Erythroblast (primary cell): Measurements from ENCODE around the gene SHANK1.
A peak's percentile ranks its signal among the peaks of the same experiment; 100 is the strongest.

Experiments
- DNase-seq, 2 experiments: peaks; one replicate each; lab custom pipeline; 2025; lab: John Stamatoyannopoulos, UW
- GATA1 ChIP-seq: IDR thresholded peaks from 2 replicates; pipeline ENCODE4 v1.6.1; 2011; ENCODE audit warnings: low read depth, mild to moderate bottlenecking, control low read depth, low read length, moderate library complexity
- POLR2A ChIP-seq: IDR thresholded peaks from 2 replicates; pipeline ENCODE4 v1.6.1; 2011; ENCODE audit warnings: mild to moderate bottlenecking, low read length

Gene SHANK1

GRCh38 chr19:50673118-50673517, 46.5 kb downstream of the SHANK1 start:
- no peak for DNase-seq
- TF ChIP-seq POLR2A (no peak), GATA1 (no peak)

GRCh38 chr19:50670102-50670380, 49.6 kb downstream of the SHANK1 start:
- TF ChIP-seq POLR2A (no peak), GATA1 (no peak)
- no peak for DNase-seq

- peak; percentile 35 to 73 for DNase-seq
- no peak for TF ChIP-seq GATA1
- TF ChIP-seq POLR2A = no peak
These were observed 50.1 kb downstream of the SHANK1 start for GRCh38 chr19:50669302-50670101.

- TF ChIP-seq GATA1 (no peak), POLR2A (no peak)
- DNase-seq = no peak
These were observed 50.7 kb downstream of the SHANK1 start for GRCh38 chr19:50668879-50669278.

GRCh38 chr19:50668416-50668815, 51.2 kb downstream of the SHANK1 start:
- TF ChIP-seq GATA1 (no peak), POLR2A (no peak)
- DNase-seq = no peak

- DNase-seq = no peak
- TF ChIP-seq POLR2A (no peak), GATA1 (no peak)
These were observed 51.8 kb downstream of the SHANK1 start for GRCh38 chr19:50667759-50668231.

- TF ChIP-seq GATA1 (no peak), POLR2A (no peak)
- no peak for DNase-seq
These were observed 52.3 kb downstream of the SHANK1 start for GRCh38 chr19:50667177-50667758.

GRCh38 chr19:50666346-50667176, 53.0 kb downstream of the SHANK1 start:
- no peak for DNase-seq
- TF ChIP-seq POLR2A (no peak), GATA1 (no peak)

- TF ChIP-seq POLR2A = no peak
- TF ChIP-seq GATA1 = no peak
- DNase-seq = no peak
These were observed 55.4 kb downstream of the SHANK1 start for GRCh38 chr19:50664204-50664603.

GRCh38 chr19:50663482-50663790, 56.2 kb downstream of the SHANK1 start:
- no peak for DNase-seq
- TF ChIP-seq GATA1 (no peak), POLR2A (no peak)

GRCh38 chr19:50662651-50663481, 56.7 kb downstream of the SHANK1 start:
- no peak for DNase-seq
- TF ChIP-seq GATA1 = no peak
- peak; percentile 13 for TF ChIP-seq POLR2A

- DNase-seq = no peak
- no peak for TF ChIP-seq GATA1
- no peak for TF ChIP-seq POLR2A
These were observed 57.6 kb downstream of the SHANK1 start for GRCh38 chr19:50661766-50662650.
